ENCODE data around the gene PNPLA7. TPM values are rescaled to one million over a fixed set of nuclear protein-coding genes. Genes with fewer than 3 reads are reported as not detected.

PNPLA7 gene
- total and polyA plus RNA-seq, 4 donors = 0.75 to 6.5 (median 2.1) TPM

DNA sequence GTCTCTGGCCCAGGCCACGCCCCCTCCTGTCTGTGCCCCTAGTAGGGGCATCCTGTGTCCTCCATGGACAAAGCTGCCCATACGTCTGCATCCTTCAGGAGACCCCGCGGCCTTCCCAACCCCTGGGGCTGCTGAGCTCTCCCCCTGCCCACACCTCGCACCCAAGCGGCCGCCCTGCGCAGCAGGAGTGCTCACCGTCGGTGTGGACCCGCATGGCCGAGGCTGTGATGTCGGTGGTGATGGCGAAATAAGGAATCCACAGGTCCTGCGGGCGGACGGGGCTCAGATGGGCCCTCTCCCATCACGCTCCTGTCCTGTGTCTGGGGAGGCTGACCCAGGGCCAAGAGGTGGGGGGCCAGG is 86.3 kb downstream of the PNPLA7 start:
- H3K27ac ChIP-seq (ENCODE audit: low read depth in 1 of 2, low read length in 2 of 2) = no peak overlapping the region
- no peaks in the 10 kb centered on the region for H3K9me3 ChIP-seq (ENCODE audit: control insufficient read depth in 4 of 4, low read length in 3 of 4)
- DNase-seq (ENCODE audit: low spot score) = no peak
- H3K36me3 ChIP-seq (ENCODE audit: control insufficient read depth in 4 of 4, insufficient read depth in 3 of 4, low read depth in 1 of 4, low read length in 3 of 4) = peaks cover 0 to 6% (median 0%) of the 10 kb centered on the region in 4 donors
- H3K27me3 ChIP-seq (ENCODE audit: control insufficient read depth in 4 of 4, insufficient read depth in 4 of 4, low read length in 3 of 4) = no peaks in the 10 kb centered on the region
- H3K4me1 ChIP-seq (ENCODE audit: control insufficient read depth in 4 of 4, insufficient read depth in 4 of 4, low read length in 3 of 4) = peaks cover 0 to 6% (median 2%) of the 10 kb centered on the region in 4 donors
- WGBS = 94% methylated on average over 18 of the region's 18 CpGs
- no peak overlapping the region for H3K9ac ChIP-seq (ENCODE audit: low read depth in 1 of 2, low read length in 2 of 2)
- TF ChIP-seq GABPA (IDR thresholded peaks at IDR 0.05 in 1 of 2, conservative IDR thresholded peaks at IDR 0.05 in 1 of 2) (no peak), RAD21 (IDR thresholded peaks at IDR 0.05) (no peak), TAF1 (conservative IDR thresholded peaks at IDR 0.05) (no peak), NR2F2 (IDR thresholded peaks at IDR 0.05) (no peak), HNF4G (IDR thresholded peaks at IDR 0.05) (no peak), HNF4A (conservative IDR thresholded peaks at IDR 0.05) (no peak), ZBTB33 (IDR thresholded peaks at IDR 0.05) (no peak), MAX (IDR thresholded peaks at IDR 0.05) (no peak)
- TF ChIP-seq, protein P1, sequence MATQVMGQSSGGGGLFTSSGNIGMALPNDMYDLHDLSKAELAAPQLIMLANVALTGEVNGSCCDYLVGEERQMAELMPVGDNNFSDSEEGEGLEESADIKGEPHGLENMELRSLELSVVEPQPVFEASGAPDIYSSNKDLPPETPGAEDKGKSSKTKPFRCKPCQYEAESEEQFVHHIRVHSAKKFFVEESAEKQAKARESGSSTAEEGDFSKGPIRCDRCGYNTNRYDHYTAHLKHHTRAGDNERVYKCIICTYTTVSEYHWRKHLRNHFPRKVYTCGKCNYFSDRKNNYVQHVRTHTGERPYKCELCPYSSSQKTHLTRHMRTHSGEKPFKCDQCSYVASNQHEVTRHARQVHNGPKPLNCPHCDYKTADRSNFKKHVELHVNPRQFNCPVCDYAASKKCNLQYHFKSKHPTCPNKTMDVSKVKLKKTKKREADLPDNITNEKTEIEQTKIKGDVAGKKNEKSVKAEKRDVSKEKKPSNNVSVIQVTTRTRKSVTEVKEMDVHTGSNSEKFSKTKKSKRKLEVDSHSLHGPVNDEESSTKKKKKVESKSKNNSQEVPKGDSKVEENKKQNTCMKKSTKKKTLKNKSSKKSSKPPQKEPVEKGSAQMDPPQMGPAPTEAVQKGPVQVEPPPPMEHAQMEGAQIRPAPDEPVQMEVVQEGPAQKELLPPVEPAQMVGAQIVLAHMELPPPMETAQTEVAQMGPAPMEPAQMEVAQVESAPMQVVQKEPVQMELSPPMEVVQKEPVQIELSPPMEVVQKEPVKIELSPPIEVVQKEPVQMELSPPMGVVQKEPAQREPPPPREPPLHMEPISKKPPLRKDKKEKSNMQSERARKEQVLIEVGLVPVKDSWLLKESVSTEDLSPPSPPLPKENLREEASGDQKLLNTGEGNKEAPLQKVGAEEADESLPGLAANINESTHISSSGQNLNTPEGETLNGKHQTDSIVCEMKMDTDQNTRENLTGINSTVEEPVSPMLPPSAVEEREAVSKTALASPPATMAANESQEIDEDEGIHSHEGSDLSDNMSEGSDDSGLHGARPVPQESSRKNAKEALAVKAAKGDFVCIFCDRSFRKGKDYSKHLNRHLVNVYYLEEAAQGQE (IDR thresholded peaks at IDR 0.05) = no peak
- TF ChIP-seq, protein P2, sequence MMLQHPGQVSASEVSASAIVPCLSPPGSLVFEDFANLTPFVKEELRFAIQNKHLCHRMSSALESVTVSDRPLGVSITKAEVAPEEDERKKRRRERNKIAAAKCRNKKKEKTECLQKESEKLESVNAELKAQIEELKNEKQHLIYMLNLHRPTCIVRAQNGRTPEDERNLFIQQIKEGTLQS (IDR thresholded peaks at IDR 0.05) = no peak
- no peak overlapping the region for H3K4me3 ChIP-seq (ENCODE audit: low read depth in 1 of 3, low read length in 3 of 3)

GRCh38 chr9:137462986-137463930 is 86.9 kb downstream of the PNPLA7 start:
- DNase-seq (ENCODE audit: low spot score) = no peak
- Histone ChIP-seq H3K9me3 (ENCODE audit: control insufficient read depth in 4 of 4, low read length in 3 of 4) (no peaks in the 10 kb centered on the region), H3K36me3 (ENCODE audit: control insufficient read depth in 4 of 4, insufficient read depth in 3 of 4, low read depth in 1 of 4, low read length in 3 of 4) (peaks cover 0 to 6% (median 0%) of the 10 kb centered on the region in 4 donors), H3K4me3 (ENCODE audit: low read depth in 1 of 3, low read length in 3 of 3) (no peak overlapping the region), H3K27ac (ENCODE audit: low read depth in 1 of 2, low read length in 2 of 2) (no peak overlapping the region), H3K4me1 (ENCODE audit: control insufficient read depth in 4 of 4, insufficient read depth in 4 of 4, low read length in 3 of 4) (peaks cover 0 to 9% (median 5%) of the 10 kb centered on the region in 4 donors), H3K27me3 (ENCODE audit: control insufficient read depth in 4 of 4, insufficient read depth in 4 of 4, low read length in 3 of 4) (no peaks in the 10 kb centered on the region), H3K9ac (ENCODE audit: low read depth in 1 of 2, low read length in 2 of 2) (no peak overlapping the region)
- 94% methylated on average over 30 of the region's 30 CpGs for WGBS
- TF ChIP-seq FOXA2 (IDR thresholded peaks at IDR 0.05) (no peak), RAD21 (IDR thresholded peaks at IDR 0.05) (no peak), GABPA (IDR thresholded peaks at IDR 0.05 in 1 of 2, conservative IDR thresholded peaks at IDR 0.05 in 1 of 2) (no peak), MAX (IDR thresholded peaks at IDR 0.05) (no peak), FOXA1 (IDR thresholded peaks at IDR 0.05) (no peak), JUND (IDR thresholded peaks at IDR 0.05) (no peak), SP1 (IDR thresholded peaks at IDR 0.05) (no peak), TAF1 (conservative IDR thresholded peaks at IDR 0.05) (no peak), NR2F2 (IDR thresholded peaks at IDR 0.05) (no peak), HNF4G (IDR thresholded peaks at IDR 0.05) (no peak), ZBTB33 (IDR thresholded peaks at IDR 0.05) (no peak), YY1 (IDR thresholded peaks at IDR 0.05) (no peak)
- TF ChIP-seq, protein P2 (IDR thresholded peaks at IDR 0.05) = no peak
- TF ChIP-seq, protein P1 (IDR thresholded peaks at IDR 0.05) = no peak
